Panc1 (cell line): Measurements from ENCODE around the gene TEX261. TPM values are rescaled to one million over a fixed set of nuclear protein-coding genes. Genes with fewer than 3 reads are reported as not detected.

Source experiments
- ATAC-seq: fragments of 200-7000 bp; cut with Tn5 transposase; 2 replicates; pipeline ENCODE4 v1.9.1; 2020; ENCODE audit warnings: mild to moderate bottlenecking, moderate library complexity
- BruUV-seq: library from RNA; stranded (reverse); fragments of 400-500 nt; replicated peaks from 2 replicates; lab custom pipeline; 2021; lab: Mats Ljungman, UMichigan
- CTCF ChIA-PET: fragments of 300-600 bp; sonication (Branson Sonifier 250); formaldehyde crosslinking; loops from one replicate; lab custom pipeline; 2022; ENCODE audit warnings: antibody characterized with exemption; lab: Charles Lee
- POLR2A ChIA-PET: fragments of 300-600 bp; sonication (Branson Sonifier 250); formaldehyde crosslinking; loops from one replicate; lab custom pipeline; 2022; ENCODE audit warnings: antibody characterized with exemption; lab: Charles Lee
- DNase-seq: peaks from one replicate; pipeline ENCODE4 v3.0.0-alpha.2; 2010; ENCODE audit warnings: low read depth, low spot score
- H3K27ac ChIP-seq: 2 replicates; pipeline ENCODE4 v1.5.1; 2011; ENCODE audit warnings: mild to moderate bottlenecking, low read length, inconsistent platforms
- H3K27me3 ChIP-seq: fragments of 200-500 bp; sonication (Bioruptor generic); 2 replicates; pipeline ENCODE4 v1.6.0; 2014; ENCODE audit warnings: low read length, inconsistent platforms; ENCODE audit not compliant: control insufficient read depth, insufficient read depth
- H3K36me3 ChIP-seq: fragments of 200-500 bp; sonication (Bioruptor generic); 2 replicates; pipeline ENCODE4 v1.5.1; 2014; ENCODE audit warnings: inconsistent platforms, mild to moderate bottlenecking, low read length, moderate library complexity; ENCODE audit not compliant: control insufficient read depth, insufficient read depth
- H3K4me1 ChIP-seq: 2 replicates; pipeline ENCODE4 v1.5.1; 2011; ENCODE audit warnings: inconsistent platforms, mild to moderate bottlenecking, low read length, moderate library complexity; ENCODE audit not compliant: control insufficient read depth, insufficient read depth
- H3K4me3 ChIP-seq, 2 experiments: 2 replicates each; pipeline ENCODE4 v1.5.1; 2011 to 2012; ENCODE audit warnings: low read depth in 2 of 2, low read length in 2 of 2, mild to moderate bottlenecking in 2 of 2, inconsistent platforms in 1 of 2, moderate library complexity in 1 of 2
- H3K9me3 ChIP-seq: fragments of 200-500 bp; sonication (Bioruptor generic); 2 replicates; pipeline ENCODE4 v1.5.1; 2014; ENCODE audit warnings: low read depth, mild to moderate bottlenecking, inconsistent platforms, low read length, moderate library complexity; ENCODE audit not compliant: control insufficient read depth, insufficient read depth
- CTCF ChIP-seq: fragments of 450-650 bp; IDR thresholded peaks from 2 replicates; pipeline ENCODE4 v1.5.1; 2017; ENCODE audit warnings: mild to moderate bottlenecking
- POLR2AphosphoS5 ChIP-seq: IDR thresholded peaks from 2 replicates; pipeline ENCODE4 v1.6.1; 2012; ENCODE audit warnings: mild to moderate bottlenecking, low read depth, low read length, moderate library complexity
- REST ChIP-seq, 2 experiments: IDR thresholded peaks; 2 replicates each; pipeline ENCODE4 v1.6.1; 2011 to 2012; ENCODE audit warnings: low read depth in 2 of 2, control low read depth in 1 of 2, low read length in 1 of 2, mild to moderate bottlenecking in 1 of 2, moderate library complexity in 1 of 2; ENCODE audit not compliant: insufficient read depth in 1 of 2
- SIN3A ChIP-seq: IDR thresholded peaks from 2 replicates; pipeline ENCODE4 v1.6.1; 2012; ENCODE audit warnings: low read depth, mild to moderate bottlenecking, low read length, moderate library complexity, borderline replicate concordance; ENCODE audit not compliant: insufficient read depth
- TCF7L2 ChIP-seq: IDR thresholded peaks from 2 replicates; pipeline ENCODE4 v1.6.1; 2011; ENCODE audit warnings: mild to moderate bottlenecking, low read depth, low read length, inconsistent platforms
- in situ Hi-C: cut with HindIII; loops from 2 replicates; pipeline ENCODE4 v1.10.0; 2016; ENCODE audit warnings: low sequenced_read_pairs, low pct_unique_long_range_greater_than_20kb
- intact Hi-C: fragments of 100-400 bp; cut with micrococcal nuclease; formaldehyde crosslinking; loops from one replicate; pipeline ENCODE4 v1.10.0; 2022; ENCODE audit not compliant: unreplicated experiment
- total RNA-seq: library from RNA; stranded (reverse); gene quantifications from one replicate; pipeline ENCODE4 v1.2.1, GENCODE V29; 2021; ENCODE audit not compliant: unreplicated experiment

Gene TEX261
- total RNA-seq, 1 experiment from 2014 or later: 64.9 TPM

DNA sequence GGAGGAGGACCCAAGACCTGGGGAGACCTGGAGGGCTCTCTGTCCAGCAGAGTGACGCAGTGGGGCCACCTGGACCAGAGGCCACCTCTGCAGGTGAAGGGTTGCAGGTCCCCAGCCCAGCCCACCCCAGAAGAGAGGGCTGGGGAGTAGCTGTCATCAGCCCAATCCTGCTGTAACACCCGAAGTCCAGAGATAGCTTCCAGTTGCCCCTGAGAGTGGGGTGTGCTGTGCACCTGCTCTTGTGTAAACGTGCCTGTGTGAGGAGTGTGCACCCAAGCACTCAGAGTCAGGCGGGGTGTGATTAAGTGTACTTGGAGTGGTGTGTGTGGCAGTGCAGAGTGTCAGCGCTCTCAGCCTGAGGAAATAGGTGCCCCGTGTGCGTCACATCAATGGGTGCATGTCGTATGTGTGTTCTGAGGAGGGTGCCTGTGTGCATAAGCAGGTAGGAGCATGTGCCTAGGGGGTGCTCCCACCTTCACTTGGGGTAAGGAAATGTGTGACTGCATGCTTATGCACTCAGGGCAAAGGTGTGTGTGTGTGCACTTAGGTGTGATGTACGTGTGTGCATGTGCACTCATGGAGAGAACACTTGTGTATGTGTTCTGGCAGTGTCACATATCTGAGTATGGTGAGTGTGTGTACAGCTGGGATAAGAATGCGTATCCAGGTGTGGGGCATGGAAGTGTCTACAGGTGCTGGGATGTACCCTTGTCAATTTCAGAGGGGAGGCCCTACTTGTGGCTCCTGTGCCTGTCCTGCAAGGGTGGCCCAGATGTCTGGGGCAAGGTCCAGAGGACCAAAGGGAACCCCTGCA is 58.3 kb downstream of the TEX261 start:
- ATAC-seq: no peak
- ChIA-PET POLR2A (interaction anchor here (0.6 to 1.4 kb wide), 2 partner anchors 18 to 385 kb away, joined by 3 to 6 read pairs; no protein-coding TSS in a partner anchor), CTCF (interaction anchor here (0.6 kb wide), 1 partner anchor 28 kb away, joined by 3 read pairs; no protein-coding TSS in a partner anchor)
- Histone ChIP-seq H3K9me3 (no peaks in the 10 kb centered on the region), H3K27ac (no peak overlapping the region), H3K27me3 (no peaks in the 10 kb centered on the region), H3K4me1 (no peaks in the 10 kb centered on the region), H3K4me3 (no peak overlapping the region), H3K36me3 (no peaks in the 10 kb centered on the region)
- BruUV-seq: no TSS peak
- no peak for TF ChIP-seq POLR2AphosphoS5
- no peak for TF ChIP-seq REST (IDR thresholded peaks at IDR 0.05; ENCODE audit: insufficient read depth in 1 of 2, low read depth in 2 of 2, low read length in 1 of 2)
- TF ChIP-seq CTCF: no peak
- TF ChIP-seq SIN3A: no peak
- no peak for TF ChIP-seq TCF7L2
- intact Hi-C loops (no loop called here), in situ Hi-C loops (no loop called here)
- DNase-seq: no peak

Other genes starting within 250 kb of the TEX261 start
- gene ADD2, start 226.7 kb downstream of the TEX261 start, total RNA-seq: 0.26 TPM
- gene FIGLA, start 204.2 kb downstream of the TEX261 start, total RNA-seq: not detected
- gene CLEC4F, start 174.3 kb downstream of the TEX261 start, total RNA-seq: not detected
- gene CD207, start 159.1 kb downstream of the TEX261 start, total RNA-seq: not detected
- gene VAX2, start 94.3 kb downstream of the TEX261 start, total RNA-seq: 1.0 TPM
- gene ATP6V1B1, start 59.0 kb downstream of the TEX261 start, total RNA-seq: 0.18 TPM
- not detected for gene ANKRD53, start 16.2 kb downstream of the TEX261 start, total RNA-seq
- gene NAGK, start 73.8 kb upstream of the TEX261 start, total RNA-seq: 80.2 TPM
- gene MCEE, start 135.4 kb upstream of the TEX261 start, total RNA-seq: 4.8 TPM
- gene MPHOSPH10, start 135.8 kb upstream of the TEX261 start, total RNA-seq: 34.1 TPM
- gene PAIP2B, start 232.2 kb upstream of the TEX261 start, total RNA-seq: 1.4 TPM